ENCODE results near the gene ILDR1. TPM values are rescaled to one million over a fixed set of nuclear protein-coding genes. Genes with fewer than 3 reads are reported as not detected.

The ILDR1 gene
- under 1 TPM in 5 of 6 experiments, not detected in 1; 0.12 to 0.88 (median 0.33) TPM for total RNA-seq
- long read RNA-seq: 0 reads

- no peaks in the 10 kb centered on the region for H3K9me3 ChIP-seq
- intact Hi-C loops (cut with DNase I): no loop called here
- TF ChIP-seq POLR2A (IDR thresholded peaks at IDR 0.05) (no peak), CTCF (IDR thresholded peaks at IDR 0.05) (no peak)
- H3K4me3 ChIP-seq: peak within 1 kb of the TSS in 2 of 3 donors; percentile 40 to 47
- DNase-seq: peak; percentile 31 to 63 (median 53)
- 50% methylated on average over 8 of the region's 43 CpGs for WGBS (ENCODE audit: insufficient coverage, low coverage, low lambda C conversion rate, missing lambda C conversion rate)
- H3K4me1 ChIP-seq: no peaks in the 10 kb centered on the region
- peak; percentile 76 to 92 (median 80) for ATAC-seq
- no peaks in the 10 kb centered on the region for H3K36me3 ChIP-seq
- no peaks in the 10 kb centered on the region for H3K27me3 ChIP-seq
- no peak within 1 kb of the TSS for H3K27ac ChIP-seq
Measured at GRCh38 chr3:122021811-122022401, at the start of gene ILDR1. ILDR1 (minus strand) TSS chr3:122022247; CDS start chr3:122022077, 170 bp downstream.

DNA sequence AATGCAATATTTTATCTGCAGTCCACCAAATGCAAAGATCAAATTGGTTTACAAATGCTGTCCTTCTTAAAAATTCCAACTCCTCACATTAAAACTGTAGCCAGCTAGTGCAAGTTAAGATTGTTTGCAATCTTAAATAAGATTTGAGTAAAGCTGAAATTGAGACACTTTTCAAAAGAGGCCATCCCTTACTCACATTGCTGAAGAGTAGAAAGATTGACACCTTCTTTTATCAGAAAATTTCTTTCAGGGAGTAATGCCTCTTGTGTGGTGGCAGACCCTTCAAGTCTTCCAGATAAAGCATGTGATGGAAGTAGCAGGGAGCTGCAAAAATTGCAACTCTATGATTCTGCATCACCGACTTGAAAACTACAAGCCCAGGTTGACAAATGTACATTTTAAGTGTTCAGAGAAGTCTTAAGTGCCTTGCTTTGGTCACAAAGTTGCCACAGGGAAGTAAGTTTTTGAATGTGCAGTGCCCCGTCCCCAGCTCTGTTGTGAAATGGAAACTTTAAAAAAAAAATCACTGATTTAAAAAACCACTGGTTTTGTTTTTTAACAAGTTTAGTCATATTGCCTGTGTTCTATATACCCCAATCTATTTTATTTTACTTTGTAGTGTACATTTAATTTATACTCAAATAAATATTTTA is 45.7 kb upstream of the ILDR1 start:
- WGBS (ENCODE audit: insufficient coverage, low coverage, low lambda C conversion rate, missing lambda C conversion rate): 60% methylated on average over 2 of the region's 2 CpGs
- no peak for DNase-seq
- intact Hi-C loops (cut with DNase I): no loop called here
- TF ChIP-seq CTCF (IDR thresholded peaks at IDR 0.05) (no peak), POLR2A (IDR thresholded peaks at IDR 0.05) (no peak)
- Histone ChIP-seq H3K9me3 (no peaks in the 10 kb centered on the region), H3K4me3 (no peak overlapping the region), H3K27me3 (no peaks in the 10 kb centered on the region), H3K27ac (no peak overlapping the region), H3K4me1 (peaks cover 0 to 4% (median 0%) of the 10 kb centered on the region in 4 donors), H3K36me3 (no peaks in the 10 kb centered on the region)
- ATAC-seq: peak in 2 of 4 donors; percentile 34 to 35

- peak in 2 of 4 donors; percentile 38 to 50 for ATAC-seq
- Histone ChIP-seq H3K27ac (no peak overlapping the region), H3K36me3 (no peaks in the 10 kb centered on the region), H3K4me3 (no peak overlapping the region), H3K9me3 (no peaks in the 10 kb centered on the region), H3K27me3 (no peaks in the 10 kb centered on the region), H3K4me1 (peaks cover 0 to 4% (median 0%) of the 10 kb centered on the region in 4 donors)
- intact Hi-C loops (cut with DNase I): no loop called here
- TF ChIP-seq CTCF (IDR thresholded peaks at IDR 0.05): no peak
- no peak for TF ChIP-seq POLR2A (IDR thresholded peaks at IDR 0.05)
- WGBS (ENCODE audit: insufficient coverage, low coverage, low lambda C conversion rate, missing lambda C conversion rate): 43% methylated on average over 5 of the region's 5 CpGs
- DNase-seq: no peak
Measured at GRCh38 chr3:122067214-122067550, 45.1 kb upstream of the ILDR1 start.

GRCh38 chr3:122066331-122067213 is 44.5 kb upstream of the ILDR1 start:
- peak in 2 of 4 donors; percentile 23 to 41 for ATAC-seq

More at GRCh38 chr3:122066331-122067213, 44.5 kb upstream of the ILDR1 start:
- intact Hi-C loops (cut with DNase I): no loop called here
- no peaks in the 10 kb centered on the region for H3K27me3 ChIP-seq
- DNase-seq: no peak
- H3K4me3 ChIP-seq: no peak overlapping the region
- no peaks in the 10 kb centered on the region for H3K36me3 ChIP-seq
- no peaks in the 10 kb centered on the region for H3K9me3 ChIP-seq
- no peak overlapping the region for H3K27ac ChIP-seq
- 43% methylated on average over 6 of the region's 6 CpGs for WGBS (ENCODE audit: insufficient coverage, low coverage, low lambda C conversion rate, missing lambda C conversion rate)
- peaks cover 0 to 4% (median 0%) of the 10 kb centered on the region in 4 donors for H3K4me1 ChIP-seq
- no peak for TF ChIP-seq CTCF (IDR thresholded peaks at IDR 0.05)
- peak; percentile 19 for TF ChIP-seq POLR2A (IDR thresholded peaks at IDR 0.05)
